ENCODE measurements around the gene PTPRB.
"Not testable (repeated sequence)": the region's sequence is repeated elsewhere in the genome, so short reads cannot be mapped to it uniquely, and the experiment has no call there.

The PTPRB gene

DNA sequence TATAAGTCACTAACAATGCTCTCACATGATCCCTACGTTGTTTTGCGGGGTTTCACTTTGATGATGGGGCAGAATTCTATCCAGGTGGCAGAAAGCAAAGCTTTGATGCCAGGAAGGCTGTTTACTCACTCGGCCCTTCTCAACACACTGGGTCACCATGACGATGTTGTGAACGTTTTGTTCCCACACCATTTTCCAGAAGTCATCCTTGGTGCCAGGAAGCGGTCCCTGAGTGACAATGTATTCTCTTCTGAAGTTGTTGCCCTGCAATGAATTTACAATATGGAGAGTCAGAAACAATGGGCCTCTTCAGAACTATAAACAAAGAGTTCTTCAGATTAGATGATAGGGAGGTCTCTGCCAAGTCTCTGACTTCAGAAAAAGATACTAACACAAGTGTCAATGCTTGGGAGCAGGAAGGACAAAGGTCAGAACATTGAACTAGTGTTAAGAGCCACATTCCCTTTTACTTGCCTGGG, 101.3 kb downstream of the PTPRB start:
- no peak for DNase-seq

DNA sequence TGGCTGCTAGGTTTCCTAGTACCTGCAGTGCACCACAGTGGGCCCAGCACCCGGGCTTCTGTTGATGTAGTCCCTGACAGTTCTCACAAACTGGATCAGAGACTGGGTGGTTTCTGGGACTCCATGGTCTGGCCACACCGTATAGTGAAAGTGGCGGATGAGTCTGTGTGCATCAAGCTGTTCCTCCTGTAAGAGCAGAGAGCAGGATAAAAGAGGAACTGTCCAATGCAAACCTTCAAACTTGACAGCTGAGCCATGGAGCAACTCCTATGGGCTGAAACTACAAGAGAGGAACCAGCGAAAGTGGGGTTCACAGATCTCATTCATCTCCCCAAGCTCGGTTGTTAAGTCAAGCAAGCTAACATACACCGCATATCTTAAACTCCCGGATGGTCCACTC, 102.8 kb downstream of the PTPRB start:
- DNase-seq, result no peak

DNA sequence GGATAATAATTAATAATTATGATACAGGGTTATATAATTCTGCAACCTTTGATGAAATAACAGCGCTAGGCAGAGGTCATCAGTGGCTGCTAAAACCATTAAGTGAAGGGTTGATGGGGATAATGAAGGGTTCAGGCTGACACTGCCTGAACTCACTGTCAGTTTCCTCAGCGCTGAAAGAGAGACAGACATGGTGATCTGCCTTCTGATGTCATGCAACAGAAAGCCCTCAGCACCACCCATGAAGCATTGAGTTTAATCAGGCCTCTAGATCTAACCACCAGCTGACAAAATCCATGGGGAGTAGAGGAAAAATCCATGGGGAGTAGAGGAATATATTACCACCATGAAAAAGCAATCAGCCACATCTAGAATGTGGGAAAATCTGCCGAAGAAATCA, 107.6 kb downstream of the PTPRB start:
- no peak for DNase-seq

GRCh38 chr12:70520847-70521246, 116.4 kb downstream of the PTPRB start:
- DNase-seq, result no peak

- no peak for DNase-seq
These were observed 123.8 kb downstream of the PTPRB start for GRCh38 chr12:70513426-70513825.

GRCh38 chr12:70508178-70508577, 129.1 kb downstream of the PTPRB start:
- DNase-seq, result no peak

- no peak for DNase-seq
These were observed 129.8 kb downstream of the PTPRB start for GRCh38 chr12:70507442-70507841.

DNA sequence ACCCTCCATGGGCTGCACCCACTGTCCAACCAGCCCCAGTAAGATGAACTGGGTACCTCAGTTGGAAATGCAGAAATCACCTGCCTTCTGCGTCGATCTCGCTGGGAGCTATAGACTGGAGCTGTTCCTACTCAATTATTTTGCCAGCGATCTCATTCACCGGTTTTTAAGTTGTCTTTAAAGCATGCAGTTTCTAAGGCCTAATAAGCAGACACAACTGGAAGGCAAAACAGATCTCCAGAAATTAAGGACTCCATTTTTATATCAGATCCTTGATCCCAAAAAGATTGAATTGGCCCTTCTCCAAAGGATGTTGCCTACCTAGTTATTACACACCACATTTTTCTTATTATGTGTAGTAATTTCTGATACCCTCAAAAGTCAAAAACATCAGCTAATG, 139.7 kb downstream of the PTPRB start:
- DNase-seq, result no peak

- not testable (repeated sequence) for DNase-seq
These were observed 144.3 kb downstream of the PTPRB start for GRCh38 chr12:70492904-70493303.

DNA sequence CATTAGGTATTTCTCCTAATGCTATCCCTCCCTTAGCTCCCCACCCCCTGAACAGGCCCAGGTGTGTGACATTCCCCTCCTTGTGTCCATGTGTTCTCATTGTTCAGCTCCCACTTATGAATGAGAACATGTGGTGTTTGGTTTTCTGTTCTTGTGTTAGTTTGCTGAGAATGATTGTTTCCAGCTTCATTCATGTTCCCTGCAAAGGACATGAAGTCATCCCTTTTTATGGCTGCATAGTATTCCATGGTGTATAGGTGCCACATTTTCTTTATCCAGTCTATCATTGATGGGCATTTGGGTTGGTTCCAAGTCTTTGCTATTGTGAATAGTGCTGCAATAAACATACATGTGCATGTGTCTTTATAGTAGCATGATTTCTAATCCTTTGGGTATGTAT, 146.3 kb downstream of the PTPRB start:
- DNase-seq, result not testable (repeated sequence)

DNA sequence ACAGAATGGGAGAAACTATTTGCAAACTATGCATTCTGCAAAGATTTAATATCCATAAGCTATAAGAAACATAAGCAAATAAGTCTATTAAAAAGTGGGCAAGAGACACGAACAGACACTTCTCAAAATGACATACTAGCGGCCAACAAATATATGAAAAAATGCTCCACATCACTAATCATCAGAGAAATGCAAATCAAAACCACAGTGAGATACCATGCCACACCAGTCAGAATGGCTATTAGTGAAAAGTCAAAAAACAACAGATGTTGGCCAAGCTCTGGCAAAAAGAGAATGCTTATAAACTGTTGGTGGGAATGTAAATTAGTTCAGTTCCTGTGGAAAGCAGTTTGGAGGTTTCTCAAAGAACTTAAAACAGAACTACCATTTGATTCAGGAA, 149.8 kb downstream of the PTPRB start:
- no peak for DNase-seq

DNA sequence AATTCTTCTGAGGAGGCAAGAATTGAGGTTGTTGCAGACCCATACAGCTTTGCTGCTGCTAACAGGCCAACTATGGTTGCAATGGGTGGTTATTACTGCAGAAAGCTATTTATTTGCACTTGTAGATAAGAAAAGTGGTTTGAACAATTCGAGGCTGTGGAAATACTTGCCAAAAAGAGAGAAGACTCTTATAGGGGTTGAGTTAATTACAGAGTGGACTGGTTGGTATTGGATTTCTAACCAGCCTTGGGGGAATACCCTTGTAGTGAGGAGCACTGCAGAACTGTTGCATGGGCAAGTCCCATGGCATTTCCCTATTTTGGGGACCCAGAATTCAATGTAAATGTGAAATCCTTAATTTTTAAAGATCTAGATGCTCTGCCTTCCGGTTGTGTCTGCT, 150.6 kb downstream of the PTPRB start:
- DNase-seq, result no peak

GRCh38 chr12:70485704-70486103, 151.5 kb downstream of the PTPRB start:
- no peak for DNase-seq

GRCh38 chr12:70484464-70484863, 152.8 kb downstream of the PTPRB start:
- DNase-seq, result no peak

- DNase-seq, result no peak
These were observed 154.5 kb downstream of the PTPRB start for GRCh38 chr12:70482764-70483163.

GRCh38 chr12:70469221-70469820, 167.9 kb downstream of the PTPRB start:
- no peak for DNase-seq

GRCh38 chr12:70468741-70469140, 168.5 kb downstream of the PTPRB start:
- DNase-seq, result no peak

GRCh38 chr12:70467918-70468733, 169.1 kb downstream of the PTPRB start:
- DNase-seq, result no peak

DNA sequence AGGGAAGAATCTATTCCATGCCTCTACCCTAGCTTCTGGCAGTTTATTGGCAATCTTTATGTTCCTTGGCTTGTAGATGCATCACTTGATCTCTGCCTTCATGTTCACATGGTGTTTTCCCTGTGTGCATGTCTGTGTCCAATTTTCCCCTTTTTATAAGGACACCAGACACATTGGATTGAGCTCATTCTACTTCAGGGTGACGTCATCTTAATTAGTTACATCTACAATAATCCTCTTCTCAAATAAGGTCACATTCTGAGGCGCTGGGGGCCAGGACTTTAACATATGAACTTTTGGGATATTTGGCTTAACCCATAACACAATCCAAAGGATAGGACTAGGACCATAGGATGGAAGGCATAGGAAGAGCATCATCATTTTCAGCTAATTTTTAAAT, 169.8 kb downstream of the PTPRB start:
- no peak for DNase-seq

- no peak for DNase-seq
These were observed 170.5 kb downstream of the PTPRB start for GRCh38 chr12:70466753-70467152.
